22Rv1 (cell line): ENCODE data around the gene SLC44A2.

Experiments used
- H3K27ac ChIP-seq: fragments of 450-650 bp; 2 replicates; pipeline ENCODE4 v1.5.1; 2017
- CTCF ChIP-seq: fragments of 450-650 bp; IDR thresholded peaks from 2 replicates; pipeline ENCODE4 v1.5.1; 2017; ENCODE audit warnings: mild to moderate bottlenecking
- ZFX ChIP-seq: fragments of 450-650 bp; IDR thresholded peaks from 2 replicates; pipeline ENCODE4 v1.6.1; 2017; ENCODE audit warnings: antibody characterized with exemption, borderline replicate concordance

SLC44A2 gene

GRCh38 chr19:10641248-10641647 is 15.9 kb downstream of the SLC44A2 start:
- H3K27ac ChIP-seq: no peak overlapping the region
- TF ChIP-seq CTCF: no peak
- no peak for TF ChIP-seq ZFX

- no peak for TF ChIP-seq CTCF
- no peak overlapping the region for H3K27ac ChIP-seq
Measured at GRCh38 chr19:10642473-10643171, 17.3 kb downstream of the SLC44A2 start.

- no peak for TF ChIP-seq CTCF
- no peak for TF ChIP-seq ZFX
Measured at GRCh38 chr19:10643172-10643967, 18.0 kb downstream of the SLC44A2 start.

GRCh38 chr19:10643968-10644259 is 18.6 kb downstream of the SLC44A2 start:
- TF ChIP-seq CTCF: no peak
- no peak for TF ChIP-seq ZFX
- peak overlapping the region; percentile 48 for H3K27ac ChIP-seq

More at GRCh38 chr19:10643172-10643967, 18.0 kb downstream of the SLC44A2 start:
- peak overlapping the region; percentile 48 for H3K27ac ChIP-seq

- H3K27ac ChIP-seq: peak overlapping the region; percentile 48
- TF ChIP-seq CTCF (peak; percentile 94), ZFX (no peak)
Measured at GRCh38 chr19:10644260-10645007, 19.1 kb downstream of the SLC44A2 start.

GRCh38 chr19:10646456-10647159 is 21.3 kb downstream of the SLC44A2 start:
- no peak overlapping the region for H3K27ac ChIP-seq
- TF ChIP-seq CTCF: no peak
- TF ChIP-seq ZFX: no peak
